ENCODE results near the gene ALDH3B2.

DNA sequence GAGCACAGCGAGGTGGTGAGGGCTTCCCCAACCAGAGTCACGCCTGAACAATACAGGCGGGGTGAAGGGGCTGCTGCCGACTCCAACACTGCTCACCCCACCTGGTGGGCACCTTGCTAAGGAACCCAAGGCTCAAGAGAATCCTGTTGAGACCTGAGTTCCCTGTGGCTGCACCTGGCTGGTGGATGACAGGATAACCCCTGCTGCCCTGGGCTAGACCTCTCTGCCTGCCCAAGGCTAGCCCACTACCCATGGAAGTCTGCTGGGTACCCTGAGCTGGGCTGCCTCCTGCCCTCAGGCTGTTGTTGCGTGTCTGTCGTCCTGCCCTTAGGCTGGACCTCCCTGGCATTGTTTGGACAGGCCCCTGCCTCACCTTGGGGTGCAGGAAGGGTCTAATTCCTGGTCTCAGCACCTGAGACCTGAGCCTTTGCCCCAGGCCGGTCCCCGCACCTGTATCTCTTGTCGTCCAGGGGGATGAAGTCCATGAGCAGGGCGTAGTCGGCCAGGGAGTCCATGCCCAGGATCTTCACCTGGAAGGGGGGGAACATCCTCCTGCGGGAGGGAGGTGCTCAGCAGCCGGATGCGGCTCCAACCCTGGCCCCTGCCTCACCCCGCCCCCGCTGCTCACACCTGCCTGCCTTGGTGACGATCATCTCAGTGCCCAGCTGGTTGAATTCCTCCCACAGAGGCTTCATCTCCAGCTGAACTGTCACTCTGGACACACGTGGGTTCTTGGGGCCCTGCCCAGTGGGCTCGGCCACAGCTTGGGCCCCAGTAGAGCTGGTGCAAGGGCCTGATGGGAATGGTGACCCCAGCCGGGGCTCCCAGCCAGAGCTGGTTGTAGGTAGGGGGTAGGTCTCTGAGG lies 39.8 kb downstream of the ALDH3B2 start:
- TF ChIP-seq TAF1 (IDR thresholded peaks at IDR 0.05; ENCODE audit: borderline replicate concordance, insufficient read depth, low read length): no peak
- TF ChIP-seq REST (IDR thresholded peaks at IDR 0.05; ENCODE audit: insufficient read depth in 1 of 2, low read depth in 2 of 2, low read length in 2 of 2): no peak
- TF ChIP-seq POLR2AphosphoS5 (IDR thresholded peaks at IDR 0.05; ENCODE audit: low read depth, low read length): no peak
- TF ChIP-seq SIN3A (IDR thresholded peaks at IDR 0.05; ENCODE audit: borderline replicate concordance, insufficient read depth, low read length): no peak

Measured in PFSK-1 (cell line).